Measurements from ENCODE around the gene ARF6. TPM values are rescaled to one million over a fixed set of nuclear protein-coding genes. Genes with fewer than 3 reads are reported as not detected.
"Not testable (repeated sequence)": the region's sequence is repeated elsewhere in the genome, so short reads cannot be mapped to it uniquely, and the experiment has no call there.

ARF6 gene
- total RNA-seq, 4 donors from 2014 or later, result 41.5 to 66.4 (median 51.7) TPM

DNA sequence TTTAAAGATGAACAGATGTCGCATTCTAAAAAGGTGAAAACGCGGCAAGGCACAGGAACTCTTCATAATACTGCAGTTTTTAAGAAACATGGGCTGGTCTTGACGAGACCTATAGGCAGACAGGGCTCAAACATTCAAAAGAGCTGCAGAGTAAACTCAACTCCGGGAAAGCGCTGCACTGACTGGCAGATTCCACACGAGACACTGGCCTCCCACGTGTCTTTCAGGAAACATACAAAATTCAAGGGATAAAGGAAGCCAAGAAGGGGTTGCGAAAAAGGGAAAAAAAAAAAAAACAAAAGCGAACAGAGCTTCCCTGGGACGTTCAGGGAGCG is 614 bp upstream of the ARF6 start:
- TF ChIP-seq, protein P1, sequence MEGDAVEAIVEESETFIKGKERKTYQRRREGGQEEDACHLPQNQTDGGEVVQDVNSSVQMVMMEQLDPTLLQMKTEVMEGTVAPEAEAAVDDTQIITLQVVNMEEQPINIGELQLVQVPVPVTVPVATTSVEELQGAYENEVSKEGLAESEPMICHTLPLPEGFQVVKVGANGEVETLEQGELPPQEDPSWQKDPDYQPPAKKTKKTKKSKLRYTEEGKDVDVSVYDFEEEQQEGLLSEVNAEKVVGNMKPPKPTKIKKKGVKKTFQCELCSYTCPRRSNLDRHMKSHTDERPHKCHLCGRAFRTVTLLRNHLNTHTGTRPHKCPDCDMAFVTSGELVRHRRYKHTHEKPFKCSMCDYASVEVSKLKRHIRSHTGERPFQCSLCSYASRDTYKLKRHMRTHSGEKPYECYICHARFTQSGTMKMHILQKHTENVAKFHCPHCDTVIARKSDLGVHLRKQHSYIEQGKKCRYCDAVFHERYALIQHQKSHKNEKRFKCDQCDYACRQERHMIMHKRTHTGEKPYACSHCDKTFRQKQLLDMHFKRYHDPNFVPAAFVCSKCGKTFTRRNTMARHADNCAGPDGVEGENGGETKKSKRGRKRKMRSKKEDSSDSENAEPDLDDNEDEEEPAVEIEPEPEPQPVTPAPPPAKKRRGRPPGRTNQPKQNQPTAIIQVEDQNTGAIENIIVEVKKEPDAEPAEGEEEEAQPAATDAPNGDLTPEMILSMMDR (IDR thresholded peaks at IDR 0.05), result peak in 1 of 3 experiments; percentile 2
- TF ChIP-seq POLR2A (IDR thresholded peaks at IDR 0.05; ENCODE audit: low read depth), result no peak
- no peak for TF ChIP-seq POLR2AphosphoS5 (IDR thresholded peaks at IDR 0.05)
- TF ChIP-seq EP300 (IDR thresholded peaks at IDR 0.05), result peak; percentile 68
- H3K9me3 ChIP-seq, result no peaks in the 10 kb centered on the region
- no peaks in the 10 kb centered on the region for H3K27me3 ChIP-seq
- intact Hi-C loops (cut with DNase I), result loop anchor here (5.0 kb wide), 3 partner anchors 80 to 210 kb away; no protein-coding TSS in a partner anchor
- peak overlapping the region; percentile 84 to 99 (median 95) for H3K4me3 ChIP-seq
- peaks cover 0 to 18% (median 3%) of the 10 kb centered on the region in 4 donors for H3K36me3 ChIP-seq
- H3K27ac ChIP-seq (replicated peaks in 1 of 4), result peak overlapping the region; percentile 99 to 100 (median 100)
- H3K4me1 ChIP-seq, result peaks cover 34 to 42% (median 41%) of the 10 kb centered on the region in 4 donors
- WGBS, result 2% methylated on average over 12 of the region's 12 CpGs
- peak; percentile 91 for DNase-seq (ENCODE audit: extremely low spot score)

GRCh38 chr14:49893309-49894213 is 679 bp downstream of the ARF6 start:
- Histone ChIP-seq H3K4me3 (peak overlapping the region; percentile 84 to 99 (median 95)), H3K27me3 (no peaks in the 10 kb centered on the region), H3K27ac (replicated peaks in 1 of 4) (peak overlapping the region; percentile 99 to 100 (median 100)), H3K4me1 (peaks cover 46 to 55% (median 54%) of the 10 kb centered on the region in 4 donors), H3K36me3 (peaks cover 0 to 18% (median 3%) of the 10 kb centered on the region in 4 donors), H3K9me3 (no peaks in the 10 kb centered on the region)
- intact Hi-C loops (cut with DNase I), result loop anchor here (5.0 kb wide), 3 partner anchors 79 to 209 kb away; no protein-coding TSS in a partner anchor
- DNase-seq (ENCODE audit: extremely low spot score), result no peak
- TF ChIP-seq POLR2A (IDR thresholded peaks at IDR 0.05; ENCODE audit: low read depth), result no peak
- TF ChIP-seq, protein P1 (IDR thresholded peaks at IDR 0.05), result peak in 1 of 3 experiments; percentile 7
- no peak for TF ChIP-seq EP300 (IDR thresholded peaks at IDR 0.05)
- TF ChIP-seq POLR2AphosphoS5 (IDR thresholded peaks at IDR 0.05), result no peak
- WGBS, result 0% methylated on average over 4 of the region's 85 CpGs

GRCh38 chr14:49894214-49895107 is 1.6 kb downstream of the ARF6 start:
- DNase-seq (ENCODE audit: extremely low spot score); H3K27me3 ChIP-seq; H3K9me3 ChIP-seq: not testable (repeated sequence)
- H3K36me3 ChIP-seq, result peaks cover 0 to 18% (median 3%) of the 10 kb centered on the region in 4 donors
- peaks cover 51 to 63% (median 58%) of the 10 kb centered on the region in 4 donors for H3K4me1 ChIP-seq
- H3K27ac ChIP-seq (replicated peaks in 1 of 4), result peak overlapping the region; percentile 99 to 100 (median 100)
- peak overlapping the region; percentile 84 to 99 (median 95) for H3K4me3 ChIP-seq
- intact Hi-C loops (cut with DNase I), result loop anchor here (5.0 kb wide), 3 partner anchors 78 to 208 kb away; no protein-coding TSS in a partner anchor
- 6% methylated on average over 8 of the region's 8 CpGs for WGBS

DNA sequence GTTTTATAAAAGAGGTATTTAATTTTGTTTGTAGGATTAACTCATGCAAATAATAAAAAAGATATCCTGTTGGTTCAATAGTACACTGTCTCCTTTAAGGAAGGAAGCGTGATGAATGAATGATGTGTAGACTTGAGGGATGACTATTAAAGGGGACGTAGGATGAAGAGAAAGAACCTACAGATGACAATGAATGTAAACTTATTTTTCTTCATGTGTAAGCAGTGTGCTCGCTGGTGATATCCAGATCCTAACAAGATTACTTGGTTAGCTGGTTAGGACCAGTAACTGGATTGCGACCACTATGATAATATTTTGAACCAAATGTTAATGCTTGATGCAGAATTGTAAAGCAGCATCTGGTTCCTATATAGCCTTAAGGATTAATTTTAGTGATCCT is 2.6 kb downstream of the ARF6 start:
- H3K27ac ChIP-seq (replicated peaks in 1 of 4), result peak overlapping the region; percentile 99 to 100 (median 100)
- intact Hi-C loops (cut with DNase I), result no loop called here
- TF ChIP-seq POLR2AphosphoS5 (IDR thresholded peaks at IDR 0.05) (no peak), POLR2A (IDR thresholded peaks at IDR 0.05; ENCODE audit: low read depth) (no peak), EP300 (IDR thresholded peaks at IDR 0.05) (no peak)
- TF ChIP-seq, protein P1 (IDR thresholded peaks at IDR 0.05), result no peak
- peaks cover 0 to 18% (median 3%) of the 10 kb centered on the region in 4 donors for H3K36me3 ChIP-seq
- peaks cover 51 to 63% (median 58%) of the 10 kb centered on the region in 4 donors for H3K4me1 ChIP-seq
- 29% methylated on average over 4 of the region's 4 CpGs for WGBS
- DNase-seq (ENCODE audit: extremely low spot score), result no peak
- peak overlapping the region; percentile 84 to 99 (median 95) for H3K4me3 ChIP-seq
- no peaks in the 10 kb centered on the region for H3K27me3 ChIP-seq
- H3K9me3 ChIP-seq, result no peaks in the 10 kb centered on the region

DNA sequence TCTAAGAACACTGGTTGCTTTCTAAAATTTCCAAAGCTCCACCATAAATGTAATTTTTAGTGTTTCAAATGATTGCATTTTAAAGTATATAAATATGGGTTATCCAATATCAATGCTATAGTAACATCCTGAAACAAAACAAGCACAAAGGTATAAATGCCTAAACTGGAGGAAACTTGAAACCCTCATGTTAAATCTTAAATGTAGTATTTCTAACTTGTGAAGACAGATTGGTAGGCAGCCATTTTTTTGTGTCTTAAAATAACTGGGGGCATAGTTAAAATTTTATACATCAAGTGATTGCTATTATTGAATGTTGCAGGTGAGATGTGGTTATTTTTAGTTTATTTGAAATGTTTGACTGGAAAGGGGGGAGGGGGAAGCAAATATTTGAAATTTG is 3.4 kb downstream of the ARF6 start:
- H3K4me1 ChIP-seq, result peaks cover 51 to 63% (median 58%) of the 10 kb centered on the region in 4 donors
- H3K27ac ChIP-seq (replicated peaks in 1 of 4), result peak overlapping the region in 3 of 4 donors; percentile 10 to 100 (median 100)
- H3K9me3 ChIP-seq; DNase-seq (ENCODE audit: extremely low spot score); intact Hi-C loops (cut with DNase I); H3K27me3 ChIP-seq: not testable (repeated sequence)
- H3K36me3 ChIP-seq, result peaks cover 0 to 18% (median 3%) of the 10 kb centered on the region in 4 donors
- H3K4me3 ChIP-seq, result peak overlapping the region; percentile 84 to 99 (median 95)
